ENCODE measurements around the gene ARG2.

Gene ARG2

GRCh38 chr14:67695394-67695949 lies 75.8 kb downstream of the ARG2 start, which contains the start of gene RDH11:
Gene RDH11 (minus strand): TSS chr14:67695764. CDS start chr14:67695703, 61 bp downstream.
- DNase-seq: peak; percentile 84 to 93

GRCh38 chr14:67697006-67697405 lies 77.3 kb downstream of the ARG2 start:
- DNase-seq: no peak

DNA sequence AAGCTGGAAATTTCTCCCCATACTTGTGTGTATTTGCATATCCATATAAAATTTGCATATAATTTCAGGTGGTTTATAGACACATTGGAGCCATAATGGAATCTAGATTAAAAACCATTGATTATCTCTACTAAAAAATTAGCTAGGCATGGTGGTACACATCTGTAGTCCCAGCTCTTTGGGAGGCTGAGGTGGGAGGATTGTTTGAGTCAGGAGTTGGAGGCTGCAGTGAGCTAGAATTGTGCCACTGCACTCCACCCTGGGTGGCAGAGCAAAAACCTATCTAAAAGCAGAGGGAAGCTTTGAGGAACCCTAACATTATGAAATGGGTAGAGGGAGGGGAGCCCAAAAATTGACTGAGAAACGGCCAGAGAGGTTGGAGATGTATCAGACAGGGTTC lies 78.5 kb downstream of the ARG2 start:
- DNase-seq: no peak

Measured in SW 1271 (cell line).